Epithelial cell of esophagus (primary cell): ENCODE measurements around the gene TMEM135.
A peak's percentile ranks its signal among the peaks of the same experiment; 100 is the strongest.
"Not testable (repeated sequence)": the region's sequence is repeated elsewhere in the genome, so short reads cannot be mapped to it uniquely, and the experiment has no call there.

Experiments
- DNase-seq: peaks from one replicate; pipeline ENCODE4 v3.0.0; 2010; ENCODE audit warnings: low read depth
- H3K4me3 ChIP-seq: 2 replicates; pipeline ENCODE4 v1.5.1; 2011; ENCODE audit warnings: mild to moderate bottlenecking, low read length, control low read depth
- CTCF ChIP-seq: IDR thresholded peaks from 2 replicates; pipeline ENCODE4 v1.5.1; 2011; ENCODE audit warnings: low read depth, mild to moderate bottlenecking, low read length, control low read depth, inconsistent platforms; ENCODE audit not compliant: insufficient read depth; ENCODE audit errors: missing control alignments

The TMEM135 gene

GRCh38 chr11:87150936-87151335 is 113.2 kb downstream of the TMEM135 start:
- no peak for DNase-seq
- no peak for TF ChIP-seq CTCF
- no peak overlapping the region for H3K4me3 ChIP-seq

- H3K4me3 ChIP-seq, result no peak overlapping the region
- no peak for TF ChIP-seq CTCF
- no peak for DNase-seq
These were observed 116.5 kb downstream of the TMEM135 start for GRCh38 chr11:87154246-87154645.

- no peak for TF ChIP-seq CTCF
- H3K4me3 ChIP-seq, result no peak overlapping the region
- no peak for DNase-seq
These were observed 119.2 kb downstream of the TMEM135 start for GRCh38 chr11:87156970-87157369.

GRCh38 chr11:87169076-87169475 is 131.3 kb downstream of the TMEM135 start:
- not testable (repeated sequence) for DNase-seq, H3K4me3 ChIP-seq

GRCh38 chr11:87173185-87174039 is 135.7 kb downstream of the TMEM135 start:
- no peak for TF ChIP-seq CTCF
- no peak overlapping the region for H3K4me3 ChIP-seq
- peak; percentile 43 for DNase-seq

- DNase-seq, result no peak
- H3K4me3 ChIP-seq, result no peak overlapping the region
- no peak for TF ChIP-seq CTCF
These were observed 137.1 kb downstream of the TMEM135 start for GRCh38 chr11:87174870-87175269.

GRCh38 chr11:87176044-87176443 is 138.3 kb downstream of the TMEM135 start:
- DNase-seq, result peak; percentile 35
- TF ChIP-seq CTCF, result no peak
- H3K4me3 ChIP-seq, result no peak overlapping the region

GRCh38 chr11:87179621-87180020 is 141.9 kb downstream of the TMEM135 start:
- DNase-seq, result no peak
- no peak for TF ChIP-seq CTCF
- H3K4me3 ChIP-seq, result no peak overlapping the region
